Cardiac fibroblast (primary cell): ENCODE results near the gene RNF8.
"Not testable (repeated sequence)": the region's sequence is repeated elsewhere in the genome, so short reads cannot be mapped to it uniquely, and the experiment has no call there.

ENCODE experiments used
- DNase-seq, 2 donors: peaks; one replicate each; pipeline versions ENCODE4 v3.0.0 to v3.0.0-alpha.2; 2010; ENCODE audit warnings: low read depth in 2 of 2
- H3K4me3 ChIP-seq, 2 donors: replicated peaks in 1 of 2; 1 replicate in 1 of 2; 2 replicates in 1 of 2; pipeline ENCODE4 v1.5.1; 2011; ENCODE audit warnings: low read depth in 2 of 2, low read length in 2 of 2, mild to moderate bottlenecking in 2 of 2, moderate library complexity in 1 of 2
- TF ChIP-seq, protein P1 (sequence below): IDR thresholded peaks from one replicate; pipeline ENCODE4 v1.5.1; 2011; ENCODE audit warnings: low read depth, mild to moderate bottlenecking, low read length, inconsistent platforms

RNF8 gene

GRCh38 chr6:37442416-37443215 is 88.8 kb downstream of the RNF8 start:
- H3K4me3 ChIP-seq, result no peak overlapping the region
- DNase-seq, result no peak
- TF ChIP-seq, protein P1, sequence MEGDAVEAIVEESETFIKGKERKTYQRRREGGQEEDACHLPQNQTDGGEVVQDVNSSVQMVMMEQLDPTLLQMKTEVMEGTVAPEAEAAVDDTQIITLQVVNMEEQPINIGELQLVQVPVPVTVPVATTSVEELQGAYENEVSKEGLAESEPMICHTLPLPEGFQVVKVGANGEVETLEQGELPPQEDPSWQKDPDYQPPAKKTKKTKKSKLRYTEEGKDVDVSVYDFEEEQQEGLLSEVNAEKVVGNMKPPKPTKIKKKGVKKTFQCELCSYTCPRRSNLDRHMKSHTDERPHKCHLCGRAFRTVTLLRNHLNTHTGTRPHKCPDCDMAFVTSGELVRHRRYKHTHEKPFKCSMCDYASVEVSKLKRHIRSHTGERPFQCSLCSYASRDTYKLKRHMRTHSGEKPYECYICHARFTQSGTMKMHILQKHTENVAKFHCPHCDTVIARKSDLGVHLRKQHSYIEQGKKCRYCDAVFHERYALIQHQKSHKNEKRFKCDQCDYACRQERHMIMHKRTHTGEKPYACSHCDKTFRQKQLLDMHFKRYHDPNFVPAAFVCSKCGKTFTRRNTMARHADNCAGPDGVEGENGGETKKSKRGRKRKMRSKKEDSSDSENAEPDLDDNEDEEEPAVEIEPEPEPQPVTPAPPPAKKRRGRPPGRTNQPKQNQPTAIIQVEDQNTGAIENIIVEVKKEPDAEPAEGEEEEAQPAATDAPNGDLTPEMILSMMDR, result no peak

GRCh38 chr6:37443216-37443542 is 89.4 kb downstream of the RNF8 start:
- DNase-seq, H3K4me3 ChIP-seq: not testable (repeated sequence)
